ENCODE measurements around the gene LMO7.
"Not testable (repeated sequence)": the region's sequence is repeated elsewhere in the genome, so short reads cannot be mapped to it uniquely, and the experiment has no call there.

LMO7 gene

GRCh38 chr13:75690607-75691006 lies 54.5 kb downstream of the LMO7 start:
- Histone ChIP-seq H3K27ac (ENCODE audit: low read depth, low read length) (no peak overlapping the region), H3K9ac (ENCODE audit: low read depth in 1 of 2, low read length in 2 of 2) (no peak overlapping the region)

DNA sequence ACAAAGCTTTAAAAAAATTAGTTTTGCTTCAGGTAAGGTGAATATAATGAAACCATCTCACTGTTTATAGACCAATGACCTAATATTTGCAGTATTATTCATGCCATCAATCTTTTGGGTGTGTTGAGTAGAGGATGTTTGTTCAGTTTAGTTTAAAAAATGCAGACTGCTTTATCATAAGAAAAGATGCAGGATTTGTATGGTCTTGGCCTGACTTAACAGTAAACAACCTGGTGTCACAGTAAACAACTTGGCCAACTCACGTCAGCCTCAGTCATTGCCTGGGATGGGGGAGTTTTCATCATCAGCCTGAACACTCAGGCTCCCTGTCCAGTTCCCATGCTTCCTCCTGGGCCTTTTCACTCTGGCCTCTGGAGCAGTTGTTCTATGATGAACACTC lies 55.1 kb downstream of the LMO7 start:
- H3K9me3 ChIP-seq (ENCODE audit: control insufficient read depth in 1 of 2, low read length in 2 of 2) = no peaks in the 10 kb centered on the region
- H3K36me3 ChIP-seq (ENCODE audit: control insufficient read depth in 1 of 2, insufficient read depth in 2 of 2, low read length in 2 of 2) = no peaks in the 10 kb centered on the region
- H3K27ac ChIP-seq (ENCODE audit: low read depth, low read length) = no peak overlapping the region
- H3K4me3 ChIP-seq (ENCODE audit: low read depth in 1 of 2, low read length in 2 of 2) = no peak overlapping the region
- H3K27me3 ChIP-seq (ENCODE audit: control insufficient read depth in 1 of 2, insufficient read depth in 2 of 2, low read length in 2 of 2) = no peaks in the 10 kb centered on the region
- H3K9ac ChIP-seq (ENCODE audit: low read depth in 1 of 2, low read length in 2 of 2) = no peak overlapping the region
- H3K4me1 ChIP-seq (ENCODE audit: control insufficient read depth in 1 of 2, insufficient read depth in 2 of 2, low read length in 2 of 2) = peaks cover 8% of the 10 kb centered on the region in 2 donors

More at GRCh38 chr13:75690607-75691006, 54.5 kb downstream of the LMO7 start:
- Histone ChIP-seq H3K27me3 (ENCODE audit: control insufficient read depth in 1 of 2, insufficient read depth in 2 of 2, low read length in 2 of 2) (no peaks in the 10 kb centered on the region), H3K9me3 (ENCODE audit: control insufficient read depth in 1 of 2, low read length in 2 of 2) (no peaks in the 10 kb centered on the region), H3K4me1 (ENCODE audit: control insufficient read depth in 1 of 2, insufficient read depth in 2 of 2, low read length in 2 of 2) (peaks cover 8% of the 10 kb centered on the region in 2 donors), H3K36me3 (ENCODE audit: control insufficient read depth in 1 of 2, insufficient read depth in 2 of 2, low read length in 2 of 2) (no peaks in the 10 kb centered on the region), H3K4me3 (ENCODE audit: low read depth in 1 of 2, low read length in 2 of 2) (no peak overlapping the region)

DNA sequence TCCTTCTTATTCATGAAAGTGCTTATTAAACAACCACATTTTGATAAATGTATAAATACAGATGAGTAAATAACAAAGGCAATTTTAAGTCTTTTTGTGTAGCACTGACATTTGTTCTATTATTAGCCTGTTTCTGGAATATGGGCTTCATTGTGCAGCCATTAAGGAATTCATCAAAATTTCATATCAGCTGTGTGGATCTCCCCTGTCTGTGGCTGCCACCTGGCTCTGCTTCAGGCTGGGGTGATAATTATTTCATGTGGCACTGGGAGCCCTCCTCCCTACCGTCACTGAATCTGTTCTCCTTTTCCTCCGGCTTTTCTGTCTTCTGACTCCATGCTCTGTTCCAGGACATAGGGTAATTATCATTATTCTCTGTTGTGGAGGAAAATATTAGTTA lies 57.1 kb downstream of the LMO7 start:
- Histone ChIP-seq H3K9me3 (ENCODE audit: control insufficient read depth in 1 of 2, low read length in 2 of 2) (no peaks in the 10 kb centered on the region), H3K27ac (ENCODE audit: low read depth, low read length) (no peak overlapping the region), H3K36me3 (ENCODE audit: control insufficient read depth in 1 of 2, insufficient read depth in 2 of 2, low read length in 2 of 2) (no peaks in the 10 kb centered on the region), H3K27me3 (ENCODE audit: control insufficient read depth in 1 of 2, insufficient read depth in 2 of 2, low read length in 2 of 2) (no peaks in the 10 kb centered on the region), H3K4me3 (ENCODE audit: low read depth in 1 of 2, low read length in 2 of 2) (no peak overlapping the region), H3K4me1 (ENCODE audit: control insufficient read depth in 1 of 2, insufficient read depth in 2 of 2, low read length in 2 of 2) (peaks cover 8% of the 10 kb centered on the region in 2 donors), H3K9ac (ENCODE audit: low read depth in 1 of 2, low read length in 2 of 2) (no peak overlapping the region)

GRCh38 chr13:75694722-75695121 lies 58.6 kb downstream of the LMO7 start:
- Histone ChIP-seq H3K36me3 (ENCODE audit: control insufficient read depth in 1 of 2, insufficient read depth in 2 of 2, low read length in 2 of 2) (no peaks in the 10 kb centered on the region), H3K9me3 (ENCODE audit: control insufficient read depth in 1 of 2, low read length in 2 of 2) (no peaks in the 10 kb centered on the region), H3K27ac (ENCODE audit: low read depth, low read length) (no peak overlapping the region), H3K4me1 (ENCODE audit: control insufficient read depth in 1 of 2, insufficient read depth in 2 of 2, low read length in 2 of 2) (peaks cover 8% of the 10 kb centered on the region in 2 donors), H3K4me3 (ENCODE audit: low read depth in 1 of 2, low read length in 2 of 2) (no peak overlapping the region), H3K27me3 (ENCODE audit: control insufficient read depth in 1 of 2, insufficient read depth in 2 of 2, low read length in 2 of 2) (no peaks in the 10 kb centered on the region), H3K9ac (ENCODE audit: low read depth in 1 of 2, low read length in 2 of 2) (no peak overlapping the region)

DNA sequence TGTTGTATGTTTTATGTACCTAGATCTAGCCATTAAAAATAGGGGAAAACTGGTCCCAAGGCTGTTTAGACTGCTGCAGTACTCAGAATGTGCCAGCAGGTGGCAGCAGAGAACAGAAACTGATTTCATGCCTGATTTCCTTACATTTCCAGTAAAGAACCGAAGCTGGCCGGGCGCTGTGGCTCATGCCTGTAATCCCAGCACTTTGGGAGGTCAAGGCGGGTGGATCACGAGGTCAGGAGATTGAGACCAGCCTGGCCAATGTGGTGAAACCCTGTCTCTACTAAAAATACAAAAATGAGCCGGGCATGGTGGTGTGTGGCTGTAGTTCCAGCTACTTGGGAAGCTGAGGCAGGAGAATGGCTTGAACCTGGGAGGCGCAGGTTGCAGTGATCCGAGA lies 59.8 kb downstream of the LMO7 start:
- H3K27ac ChIP-seq (ENCODE audit: low read depth, low read length); H3K9ac ChIP-seq (ENCODE audit: low read depth in 1 of 2, low read length in 2 of 2): not testable (repeated sequence)

DNA sequence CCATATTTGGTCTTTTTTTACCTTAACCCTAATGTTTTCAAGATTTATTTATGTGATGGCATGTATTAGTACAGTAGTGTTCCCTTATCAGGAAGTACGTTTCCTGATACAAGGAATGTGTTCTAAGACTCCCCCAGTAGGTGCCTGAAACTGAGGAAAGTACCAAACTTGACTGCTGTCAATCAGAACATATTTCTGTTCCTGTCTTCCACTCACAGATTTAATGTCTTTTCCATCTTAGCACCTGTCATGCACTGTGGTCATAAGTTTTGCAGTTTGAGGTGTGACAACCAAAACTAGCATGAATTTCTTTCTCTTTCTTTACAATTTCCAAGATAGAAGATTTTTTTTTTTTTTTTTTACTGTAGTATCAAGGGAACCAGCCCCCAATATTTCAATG lies 62.9 kb downstream of the LMO7 start:
- no peak overlapping the region for H3K4me3 ChIP-seq (ENCODE audit: low read depth in 1 of 2, low read length in 2 of 2)
- H3K36me3 ChIP-seq (ENCODE audit: control insufficient read depth in 1 of 2, insufficient read depth in 2 of 2, low read length in 2 of 2) = no peaks in the 10 kb centered on the region
- no peak overlapping the region for H3K27ac ChIP-seq (ENCODE audit: low read depth, low read length)
- no peak overlapping the region for H3K9ac ChIP-seq (ENCODE audit: low read depth in 1 of 2, low read length in 2 of 2)
- no peaks in the 10 kb centered on the region for H3K9me3 ChIP-seq (ENCODE audit: control insufficient read depth in 1 of 2, low read length in 2 of 2)
- peaks cover 8% of the 10 kb centered on the region in 2 donors for H3K4me1 ChIP-seq (ENCODE audit: control insufficient read depth in 1 of 2, insufficient read depth in 2 of 2, low read length in 2 of 2)
- H3K27me3 ChIP-seq (ENCODE audit: control insufficient read depth in 1 of 2, insufficient read depth in 2 of 2, low read length in 2 of 2) = no peaks in the 10 kb centered on the region

More for the DNA sequence above, 59.8 kb downstream of the LMO7 start:
- not testable (repeated sequence) for H3K4me3 ChIP-seq (ENCODE audit: low read depth in 1 of 2, low read length in 2 of 2); H3K9me3 ChIP-seq (ENCODE audit: control insufficient read depth in 1 of 2, low read length in 2 of 2); H3K4me1 ChIP-seq (ENCODE audit: control insufficient read depth in 1 of 2, insufficient read depth in 2 of 2, low read length in 2 of 2); H3K36me3 ChIP-seq (ENCODE audit: control insufficient read depth in 1 of 2, insufficient read depth in 2 of 2, low read length in 2 of 2); H3K27me3 ChIP-seq (ENCODE audit: control insufficient read depth in 1 of 2, insufficient read depth in 2 of 2, low read length in 2 of 2)

- H3K9me3 ChIP-seq (ENCODE audit: control insufficient read depth in 1 of 2, low read length in 2 of 2); H3K9ac ChIP-seq (ENCODE audit: low read depth in 1 of 2, low read length in 2 of 2); H3K36me3 ChIP-seq (ENCODE audit: control insufficient read depth in 1 of 2, insufficient read depth in 2 of 2, low read length in 2 of 2); H3K27me3 ChIP-seq (ENCODE audit: control insufficient read depth in 1 of 2, insufficient read depth in 2 of 2, low read length in 2 of 2); H3K4me3 ChIP-seq (ENCODE audit: low read depth in 1 of 2, low read length in 2 of 2); H3K27ac ChIP-seq (ENCODE audit: low read depth, low read length): not testable (repeated sequence)
- H3K4me1 ChIP-seq (ENCODE audit: control insufficient read depth in 1 of 2, insufficient read depth in 2 of 2, low read length in 2 of 2) = peaks cover 4 to 12% of the 10 kb centered on the region in 2 donors
These were observed 63.6 kb downstream of the LMO7 start for GRCh38 chr13:75699717-75700116.

DNA sequence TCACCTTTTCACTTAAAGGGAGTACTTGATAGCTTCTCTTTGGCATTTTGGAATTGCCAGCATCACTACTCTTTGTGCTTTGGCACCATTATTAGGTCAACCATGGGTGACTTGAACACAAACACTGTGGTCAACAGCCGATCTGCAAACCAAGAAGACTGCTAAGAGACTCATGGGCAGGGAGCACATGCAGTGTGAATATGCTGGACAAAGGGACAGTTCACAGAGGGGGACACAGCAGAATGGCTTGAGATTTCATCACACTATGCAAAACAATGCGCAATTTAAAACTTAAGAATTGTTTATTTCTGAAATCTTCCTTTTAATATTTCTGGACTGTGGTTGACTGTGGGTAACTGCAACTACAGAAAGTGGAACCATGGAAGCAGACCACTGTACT lies 64.4 kb downstream of the LMO7 start:
- no peaks in the 10 kb centered on the region for H3K27me3 ChIP-seq (ENCODE audit: control insufficient read depth in 1 of 2, insufficient read depth in 2 of 2, low read length in 2 of 2)
- H3K9ac ChIP-seq (ENCODE audit: low read depth in 1 of 2, low read length in 2 of 2) = no peak overlapping the region
- no peak overlapping the region for H3K27ac ChIP-seq (ENCODE audit: low read depth, low read length)
- no peak overlapping the region for H3K4me3 ChIP-seq (ENCODE audit: low read depth in 1 of 2, low read length in 2 of 2)
- H3K9me3 ChIP-seq (ENCODE audit: control insufficient read depth in 1 of 2, low read length in 2 of 2) = no peaks in the 10 kb centered on the region
- peaks cover 0 to 12% of the 10 kb centered on the region in 2 donors for H3K4me1 ChIP-seq (ENCODE audit: control insufficient read depth in 1 of 2, insufficient read depth in 2 of 2, low read length in 2 of 2)
- H3K36me3 ChIP-seq (ENCODE audit: control insufficient read depth in 1 of 2, insufficient read depth in 2 of 2, low read length in 2 of 2) = no peaks in the 10 kb centered on the region

DNA sequence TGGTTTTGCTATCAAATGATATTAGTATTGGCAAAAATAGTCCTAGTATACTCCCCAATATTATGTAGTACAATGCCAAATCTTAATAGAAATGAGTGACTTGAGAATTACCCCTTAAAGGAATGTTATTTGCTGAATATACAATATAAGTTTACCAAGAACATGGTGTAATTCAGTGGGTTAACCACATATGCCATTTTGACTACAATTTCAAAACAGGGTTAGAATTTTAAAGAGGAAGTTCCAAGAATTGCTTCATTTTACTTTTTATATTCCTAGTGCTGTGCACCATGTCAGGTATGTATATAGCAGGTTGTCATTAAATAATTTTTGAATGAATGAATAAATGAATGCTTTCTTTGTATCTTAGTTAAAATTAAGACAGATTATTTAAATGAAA lies 66.3 kb downstream of the LMO7 start:
- Histone ChIP-seq H3K36me3 (ENCODE audit: control insufficient read depth in 1 of 2, insufficient read depth in 2 of 2, low read length in 2 of 2) (no peaks in the 10 kb centered on the region), H3K27me3 (ENCODE audit: control insufficient read depth in 1 of 2, insufficient read depth in 2 of 2, low read length in 2 of 2) (no peaks in the 10 kb centered on the region), H3K9ac (ENCODE audit: low read depth in 1 of 2, low read length in 2 of 2) (no peak overlapping the region), H3K9me3 (ENCODE audit: control insufficient read depth in 1 of 2, low read length in 2 of 2) (no peaks in the 10 kb centered on the region), H3K4me1 (ENCODE audit: control insufficient read depth in 1 of 2, insufficient read depth in 2 of 2, low read length in 2 of 2) (peaks cover 3 to 17% of the 10 kb centered on the region in 2 donors), H3K27ac (ENCODE audit: low read depth, low read length) (no peak overlapping the region), H3K4me3 (ENCODE audit: low read depth in 1 of 2, low read length in 2 of 2) (no peak overlapping the region)

DNA sequence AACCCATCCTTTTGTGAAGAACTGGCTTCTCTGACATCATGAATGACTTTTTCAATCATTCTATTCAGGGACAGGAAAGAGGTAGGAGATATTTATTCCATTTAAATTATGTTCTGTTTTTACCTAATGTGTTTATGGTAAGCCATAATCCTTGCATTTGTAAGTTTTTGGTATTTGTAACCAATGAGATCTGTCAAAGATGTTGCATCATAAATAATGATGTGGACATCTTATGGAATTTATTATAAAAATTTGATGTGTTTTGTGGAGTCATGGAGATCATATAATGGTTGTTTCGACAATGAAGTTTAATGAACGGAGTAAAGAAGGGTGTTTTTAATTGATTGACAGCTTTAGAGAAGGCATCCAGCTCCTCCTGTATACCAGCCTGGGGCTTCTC lies 67.6 kb downstream of the LMO7 start:
- Histone ChIP-seq H3K36me3 (ENCODE audit: control insufficient read depth in 1 of 2, insufficient read depth in 2 of 2, low read length in 2 of 2) (no peaks in the 10 kb centered on the region), H3K27me3 (ENCODE audit: control insufficient read depth in 1 of 2, insufficient read depth in 2 of 2, low read length in 2 of 2) (no peaks in the 10 kb centered on the region), H3K9me3 (ENCODE audit: control insufficient read depth in 1 of 2, low read length in 2 of 2) (no peaks in the 10 kb centered on the region), H3K4me1 (ENCODE audit: control insufficient read depth in 1 of 2, insufficient read depth in 2 of 2, low read length in 2 of 2) (peaks cover 3 to 17% of the 10 kb centered on the region in 2 donors), H3K27ac (ENCODE audit: low read depth, low read length) (no peak overlapping the region), H3K9ac (ENCODE audit: low read depth in 1 of 2, low read length in 2 of 2) (no peak overlapping the region), H3K4me3 (ENCODE audit: low read depth in 1 of 2, low read length in 2 of 2) (no peak overlapping the region)

All from duodenal mucosa (tissue), 2 donors.